Liver (tissue), 9 donors: Measurements from ENCODE around the gene SLC25A1. TPM values are rescaled to one million over a fixed set of nuclear protein-coding genes. Genes with fewer than 3 reads are reported as not detected.

Experiments
- DNase-seq: peaks from one replicate; pipeline ENCODE4 v3.0.0-alpha.2; 2017; ENCODE audit warnings: low spot score
- H3K27ac ChIP-seq, 2 donors: one replicate each; pipeline ENCODE4 v1.7.0; 2013; ENCODE audit warnings: inconsistent platforms in 2 of 2, low read length in 2 of 2, control low read depth in 1 of 2, low read depth in 1 of 2, mild to moderate bottlenecking in 1 of 2
- H3K27me3 ChIP-seq, 4 donors: one replicate each; pipeline versions ENCODE4 v1.6.1 to v1.7.0; 2013; ENCODE audit warnings: low read length in 3 of 4, inconsistent platforms in 1 of 4, mild to moderate bottlenecking in 1 of 4, moderate library complexity in 1 of 4; ENCODE audit not compliant: control insufficient read depth in 4 of 4, insufficient read depth in 4 of 4
- H3K36me3 ChIP-seq, 4 donors: one replicate each; pipeline versions ENCODE4 v1.6.1 to v1.7.0; 2013; ENCODE audit warnings: low read length in 3 of 4, mild to moderate bottlenecking in 3 of 4, low read depth in 1 of 4, moderate library complexity in 1 of 4; ENCODE audit not compliant: control insufficient read depth in 4 of 4, insufficient read depth in 3 of 4
- H3K4me1 ChIP-seq, 4 donors: one replicate each; pipeline versions ENCODE4 v1.6.1 to v1.7.0; 2013; ENCODE audit warnings: low read length in 3 of 4, mild to moderate bottlenecking in 3 of 4, moderate library complexity in 1 of 4; ENCODE audit not compliant: control insufficient read depth in 4 of 4, insufficient read depth in 4 of 4
- H3K4me3 ChIP-seq, 3 donors: one replicate each; pipeline versions ENCODE4 v1.6.1 to v1.7.0; 2013; ENCODE audit warnings: low read length in 3 of 3, control low read depth in 1 of 3, low read depth in 1 of 3, mild to moderate bottlenecking in 1 of 3
- H3K9ac ChIP-seq, 2 donors: one replicate each; pipeline ENCODE4 v1.7.0; 2013; ENCODE audit warnings: low read length in 2 of 2, mild to moderate bottlenecking in 2 of 2, moderate library complexity in 2 of 2, control low read depth in 1 of 2, low read depth in 1 of 2
- H3K9me3 ChIP-seq, 4 donors: one replicate each; pipeline versions ENCODE4 v1.6.1 to v1.7.0; 2013; ENCODE audit warnings: low read length in 3 of 4; ENCODE audit not compliant: control insufficient read depth in 4 of 4
- CTCF ChIP-seq: fragments of 150-350 bp; IDR thresholded peaks from 2 replicates; pipeline ENCODE4 v1.5.1; 2017; ENCODE audit warnings: improper control_type of control experiment, low read depth, low read length; ENCODE audit not compliant: missing input control
- EGR1 ChIP-seq, 2 donors: IDR thresholded peaks; 2 replicates each; pipeline ENCODE4 v1.6.1; 2016 to 2018; ENCODE audit warnings: antibody characterized with exemption in 2 of 2, low read depth in 2 of 2
- FOXA1 ChIP-seq: IDR thresholded peaks from 2 replicates; pipeline ENCODE4 v1.6.1; 2016; ENCODE audit warnings: antibody characterized with exemption
- FOXA2 ChIP-seq: IDR thresholded peaks from 2 replicates; pipeline ENCODE4 v1.6.1; 2016; ENCODE audit warnings: antibody characterized with exemption
- GABPA ChIP-seq, 2 donors: IDR thresholded peaks in 1 of 2; conservative IDR thresholded peaks in 1 of 2; 2 replicates each; pipeline ENCODE4 v1.6.1; 2016; ENCODE audit warnings: antibody characterized with exemption in 2 of 2, mild to moderate bottlenecking in 1 of 2, moderate library complexity in 1 of 2
- HNF4A ChIP-seq, 2 donors: conservative IDR thresholded peaks; 2 replicates each; pipeline ENCODE4 v1.6.1; 2016; ENCODE audit warnings: antibody characterized with exemption in 2 of 2, mild to moderate bottlenecking in 2 of 2
- HNF4G ChIP-seq: IDR thresholded peaks from 2 replicates; pipeline ENCODE4 v1.6.1; 2016; ENCODE audit warnings: antibody characterized with exemption
- JUND ChIP-seq, 2 donors: IDR thresholded peaks; 2 replicates each; pipeline ENCODE4 v1.6.1; 2016; ENCODE audit warnings: antibody characterized with exemption in 2 of 2
- MAX ChIP-seq: IDR thresholded peaks from 2 replicates; pipeline ENCODE4 v1.6.1; 2016; ENCODE audit warnings: antibody characterized with exemption
- NR2F2 ChIP-seq: IDR thresholded peaks from 2 replicates; pipeline ENCODE4 v1.6.1; 2016; ENCODE audit warnings: antibody characterized with exemption
- RAD21 ChIP-seq, 2 donors: IDR thresholded peaks; 2 replicates each; pipeline ENCODE4 v1.6.1; 2016; ENCODE audit warnings: antibody characterized with exemption in 2 of 2, mild to moderate bottlenecking in 2 of 2
- RXRA ChIP-seq, 2 donors: IDR thresholded peaks; 2 replicates each; pipeline ENCODE4 v1.6.1; 2017 to 2018; ENCODE audit warnings: antibody characterized with exemption in 2 of 2, mild to moderate bottlenecking in 1 of 2
- TAF1 ChIP-seq: conservative IDR thresholded peaks from 2 replicates; pipeline ENCODE4 v1.6.1; 2016; ENCODE audit warnings: antibody characterized with exemption, mild to moderate bottlenecking
- YY1 ChIP-seq: IDR thresholded peaks from 2 replicates; pipeline ENCODE4 v1.6.1; 2016; ENCODE audit warnings: antibody characterized with exemption, mild to moderate bottlenecking
- WGBS: extraction: QIAGEN DNeasy Blood & Tissue Kit; methylation state at CpG from one replicate; pipeline ENCODE4 v1.1.7; 2013; 5-methylcytosine and 5-hydroxymethylcytosine counted together
- polyA plus RNA-seq, 2 donors: library from polyadenylated mRNA; stranded (reverse) in 1 of 2; unstranded in 1 of 2; fragments of 200-250 nt in 1 of 2; fragments of >200 nt in 1 of 2; fragmentation: Nextera tagmentation in 1 of 2; extraction: Ambion mirVana in 1 of 2; gene quantifications; one replicate each; pipeline versions ENCODE4 v1.2.1 to v1.2.3, GENCODE V29; 2013 to 2015
- total RNA-seq, 2 donors: library from RNA; depleted of rRNA; stranded (reverse); fragments of >200 nt; gene quantifications; one replicate each; pipeline ENCODE4 v1.2.3, GENCODE V29; 2014
- TF ChIP-seq, protein P1 (sequence below): IDR thresholded peaks from 2 replicates; pipeline ENCODE4 v1.6.1; 2016; ENCODE audit warnings: antibody characterized with exemption, mild to moderate bottlenecking
- TF ChIP-seq, protein P2 (sequence below): IDR thresholded peaks from 2 replicates; pipeline ENCODE4 v1.6.1; 2016; ENCODE audit warnings: antibody characterized with exemption
- TF ChIP-seq, protein P3 (sequence below): IDR thresholded peaks from 2 replicates; pipeline ENCODE4 v1.6.1; 2016; ENCODE audit warnings: antibody characterized with exemption
- donor health status: healthy.
- donor health status: healthy.
- donor health status: healthy.
- donor health status: healthy.
- donor health status: healthy.

SLC25A1 gene
- total and polyA plus RNA-seq, 4 donors = 59.5 to 78.3 (median 73.9) TPM

DNA sequence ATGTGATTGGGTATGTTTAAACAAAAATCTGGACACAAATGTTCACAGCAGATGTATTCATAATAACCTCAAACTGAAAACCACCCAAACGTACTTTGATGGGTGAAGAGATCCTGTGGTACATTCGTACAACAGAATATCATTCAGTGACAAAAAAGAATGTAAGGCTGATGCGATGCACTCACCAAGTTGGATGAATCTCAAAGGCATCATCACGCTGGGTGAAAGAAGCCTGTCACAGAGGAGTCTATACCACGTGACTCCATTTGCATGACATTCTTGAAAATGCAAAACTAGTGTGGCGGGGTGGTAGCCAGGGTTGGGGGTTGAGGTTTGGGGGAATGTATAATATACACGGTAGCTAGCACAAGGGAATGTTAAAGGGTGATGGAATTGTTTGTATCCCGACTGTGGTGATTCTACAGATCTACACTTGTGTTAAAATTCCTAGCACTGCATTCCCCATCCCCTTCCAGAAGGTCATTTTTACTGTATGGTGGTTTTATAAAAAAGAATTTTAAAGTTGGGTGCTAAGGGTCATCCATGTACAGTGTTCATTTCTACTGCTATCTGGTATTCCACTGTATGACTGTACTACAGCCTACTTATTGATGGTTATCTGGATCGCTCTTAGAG lies 35.0 kb upstream of the SLC25A1 start:
- H3K36me3 ChIP-seq = peaks cover 0 to 12% (median 4%) of the 10 kb centered on the region in 4 donors
- TF ChIP-seq HNF4A (conservative IDR thresholded peaks at IDR 0.05) = no peak
- TF ChIP-seq RAD21 (IDR thresholded peaks at IDR 0.05) = no peak
- TF ChIP-seq, protein P1, sequence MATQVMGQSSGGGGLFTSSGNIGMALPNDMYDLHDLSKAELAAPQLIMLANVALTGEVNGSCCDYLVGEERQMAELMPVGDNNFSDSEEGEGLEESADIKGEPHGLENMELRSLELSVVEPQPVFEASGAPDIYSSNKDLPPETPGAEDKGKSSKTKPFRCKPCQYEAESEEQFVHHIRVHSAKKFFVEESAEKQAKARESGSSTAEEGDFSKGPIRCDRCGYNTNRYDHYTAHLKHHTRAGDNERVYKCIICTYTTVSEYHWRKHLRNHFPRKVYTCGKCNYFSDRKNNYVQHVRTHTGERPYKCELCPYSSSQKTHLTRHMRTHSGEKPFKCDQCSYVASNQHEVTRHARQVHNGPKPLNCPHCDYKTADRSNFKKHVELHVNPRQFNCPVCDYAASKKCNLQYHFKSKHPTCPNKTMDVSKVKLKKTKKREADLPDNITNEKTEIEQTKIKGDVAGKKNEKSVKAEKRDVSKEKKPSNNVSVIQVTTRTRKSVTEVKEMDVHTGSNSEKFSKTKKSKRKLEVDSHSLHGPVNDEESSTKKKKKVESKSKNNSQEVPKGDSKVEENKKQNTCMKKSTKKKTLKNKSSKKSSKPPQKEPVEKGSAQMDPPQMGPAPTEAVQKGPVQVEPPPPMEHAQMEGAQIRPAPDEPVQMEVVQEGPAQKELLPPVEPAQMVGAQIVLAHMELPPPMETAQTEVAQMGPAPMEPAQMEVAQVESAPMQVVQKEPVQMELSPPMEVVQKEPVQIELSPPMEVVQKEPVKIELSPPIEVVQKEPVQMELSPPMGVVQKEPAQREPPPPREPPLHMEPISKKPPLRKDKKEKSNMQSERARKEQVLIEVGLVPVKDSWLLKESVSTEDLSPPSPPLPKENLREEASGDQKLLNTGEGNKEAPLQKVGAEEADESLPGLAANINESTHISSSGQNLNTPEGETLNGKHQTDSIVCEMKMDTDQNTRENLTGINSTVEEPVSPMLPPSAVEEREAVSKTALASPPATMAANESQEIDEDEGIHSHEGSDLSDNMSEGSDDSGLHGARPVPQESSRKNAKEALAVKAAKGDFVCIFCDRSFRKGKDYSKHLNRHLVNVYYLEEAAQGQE = no peak
- no peak for TF ChIP-seq YY1
- TF ChIP-seq FOXA1 = no peak
- TF ChIP-seq NR2F2 = no peak
- TF ChIP-seq MAX = no peak
- TF ChIP-seq, protein P2, sequence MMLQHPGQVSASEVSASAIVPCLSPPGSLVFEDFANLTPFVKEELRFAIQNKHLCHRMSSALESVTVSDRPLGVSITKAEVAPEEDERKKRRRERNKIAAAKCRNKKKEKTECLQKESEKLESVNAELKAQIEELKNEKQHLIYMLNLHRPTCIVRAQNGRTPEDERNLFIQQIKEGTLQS = no peak
- no peak for TF ChIP-seq CTCF
- TF ChIP-seq TAF1 = no peak
- TF ChIP-seq, protein P3, sequence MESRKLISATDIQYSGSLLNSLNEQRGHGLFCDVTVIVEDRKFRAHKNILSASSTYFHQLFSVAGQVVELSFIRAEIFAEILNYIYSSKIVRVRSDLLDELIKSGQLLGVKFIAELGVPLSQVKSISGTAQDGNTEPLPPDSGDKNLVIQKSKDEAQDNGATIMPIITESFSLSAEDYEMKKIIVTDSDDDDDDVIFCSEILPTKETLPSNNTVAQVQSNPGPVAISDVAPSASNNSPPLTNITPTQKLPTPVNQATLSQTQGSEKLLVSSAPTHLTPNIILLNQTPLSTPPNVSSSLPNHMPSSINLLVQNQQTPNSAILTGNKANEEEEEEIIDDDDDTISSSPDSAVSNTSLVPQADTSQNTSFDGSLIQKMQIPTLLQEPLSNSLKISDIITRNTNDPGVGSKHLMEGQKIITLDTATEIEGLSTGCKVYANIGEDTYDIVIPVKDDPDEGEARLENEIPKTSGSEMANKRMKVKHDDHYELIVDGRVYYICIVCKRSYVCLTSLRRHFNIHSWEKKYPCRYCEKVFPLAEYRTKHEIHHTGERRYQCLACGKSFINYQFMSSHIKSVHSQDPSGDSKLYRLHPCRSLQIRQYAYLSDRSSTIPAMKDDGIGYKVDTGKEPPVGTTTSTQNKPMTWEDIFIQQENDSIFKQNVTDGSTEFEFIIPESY = no peak
- no peak for TF ChIP-seq FOXA2
- no peak for TF ChIP-seq RXRA (IDR thresholded peaks at IDR 0.05)
- TF ChIP-seq EGR1 (IDR thresholded peaks at IDR 0.05; ENCODE audit: low read depth in 2 of 2) = no peak
- TF ChIP-seq HNF4G = no peak
- TF ChIP-seq JUND (IDR thresholded peaks at IDR 0.05) = no peak
- no peak for TF ChIP-seq GABPA (IDR thresholded peaks at IDR 0.05 in 1 of 2, conservative IDR thresholded peaks at IDR 0.05 in 1 of 2)

More for the DNA sequence above, 35.0 kb upstream of the SLC25A1 start:
- H3K9me3 ChIP-seq = no peaks in the 10 kb centered on the region
- H3K4me1 ChIP-seq = peaks cover 2 to 15% (median 13%) of the 10 kb centered on the region in 4 donors
- H3K27ac ChIP-seq = no peak overlapping the region
- H3K9ac ChIP-seq = no peak overlapping the region
- no peak overlapping the region for H3K4me3 ChIP-seq
- no peak for DNase-seq
- no peaks in the 10 kb centered on the region for H3K27me3 ChIP-seq
- 88% methylated on average over 9 of the region's 9 CpGs for WGBS
